ENCODE measurements around the gene CSNK1E.
A peak's percentile ranks its signal among the peaks of the same experiment; 100 is the strongest.

CSNK1E gene

DNA sequence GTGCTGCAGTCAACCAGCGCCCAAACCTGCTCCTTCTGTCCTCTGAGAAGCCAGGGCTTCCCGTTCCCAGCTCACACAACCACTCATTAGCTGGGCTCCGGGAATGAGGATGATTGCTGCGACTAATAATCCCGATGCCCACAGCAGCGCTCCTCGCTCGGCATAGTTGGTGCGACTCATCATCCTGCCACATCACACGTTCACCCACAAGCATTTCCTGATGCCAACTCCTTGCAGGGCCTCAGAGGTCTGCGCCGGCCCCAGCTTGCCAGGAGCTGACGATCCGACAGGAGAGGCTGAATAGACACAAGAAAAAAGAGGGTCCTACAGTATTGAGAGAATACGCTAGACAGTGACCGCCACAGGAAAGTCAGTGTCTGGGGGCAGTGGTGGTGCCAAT, 10.6 kb upstream of the CSNK1E start:
- DNase-seq = no peak

DNA sequence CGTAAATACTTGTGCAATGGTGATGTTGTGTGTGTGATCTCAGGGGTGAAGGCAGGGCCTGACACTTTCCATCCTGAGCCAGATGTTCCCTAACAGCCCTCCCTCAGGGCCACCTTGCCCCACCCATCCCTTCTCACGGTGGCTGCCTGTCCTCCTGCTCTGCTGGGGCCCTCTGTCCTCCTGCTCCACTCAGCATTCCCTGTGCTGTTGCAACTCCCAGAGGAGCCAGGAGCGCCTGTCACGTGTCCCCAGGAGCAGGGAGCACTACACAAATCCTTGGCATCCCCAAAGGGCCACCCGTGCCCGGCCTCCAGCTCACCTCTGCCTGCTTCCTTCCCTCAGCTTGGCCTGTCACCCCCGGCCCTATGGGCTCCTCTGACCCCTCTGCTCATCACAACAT, 10.2 kb upstream of the CSNK1E start:
- no peak for DNase-seq

DNA sequence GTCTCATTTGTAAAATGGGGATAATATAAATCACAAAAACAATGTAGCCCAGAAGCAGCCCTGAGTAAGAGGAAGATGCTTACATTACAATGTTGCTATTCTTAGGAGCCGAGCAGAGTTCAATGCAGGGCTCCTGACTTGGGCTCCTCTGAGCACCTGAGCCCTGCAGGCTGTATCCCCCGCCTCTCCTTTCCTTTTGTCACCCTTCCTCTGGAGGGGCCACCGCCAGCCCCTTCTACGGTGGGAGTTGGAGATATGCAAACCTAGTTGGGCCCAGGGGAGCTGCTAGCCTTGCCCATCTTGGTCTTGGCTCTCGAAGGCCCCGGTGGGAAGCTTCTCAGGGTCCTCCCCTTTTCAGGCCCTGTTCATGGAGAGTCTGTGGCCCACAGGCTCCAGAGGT, 8.4 kb upstream of the CSNK1E start:
- DNase-seq = no peak

DNA sequence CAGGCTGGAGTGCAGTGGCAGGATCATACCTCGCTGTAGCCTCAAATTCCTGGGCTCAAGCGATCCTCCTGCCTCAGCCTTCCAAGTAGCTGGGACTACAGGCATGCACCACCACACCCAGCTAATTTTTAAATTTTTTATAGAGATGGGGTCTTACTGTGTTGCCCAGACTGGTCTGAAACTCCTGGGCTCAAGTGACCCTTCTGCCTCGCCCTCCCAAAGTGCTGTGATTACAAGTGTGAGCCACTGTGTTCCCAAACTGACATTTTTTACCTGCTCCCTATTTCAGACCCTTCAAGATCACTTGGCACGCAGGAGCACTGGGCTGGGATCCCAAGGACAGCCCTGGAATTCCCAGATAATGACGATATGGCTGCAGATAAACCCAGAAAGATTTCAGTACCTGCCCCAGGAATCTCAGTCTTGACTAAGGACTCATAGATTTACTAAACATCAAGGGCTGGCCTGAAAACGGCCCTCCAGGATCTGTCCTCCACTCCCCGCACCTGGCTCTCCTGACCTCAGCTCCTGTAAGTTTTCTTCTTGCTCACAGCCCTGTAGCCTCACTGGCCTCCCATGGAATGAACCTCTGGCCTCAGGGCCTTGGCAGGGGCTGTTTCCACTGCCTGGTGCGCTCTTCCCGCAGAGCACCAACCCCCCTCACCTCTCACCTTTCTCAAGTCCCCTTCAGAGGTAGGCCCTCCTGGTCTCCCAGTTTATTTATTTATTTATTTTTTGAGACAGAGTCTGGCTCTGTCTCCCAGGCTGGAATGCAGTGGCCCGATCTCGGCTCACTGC, 3.6 kb upstream of the CSNK1E start:
- no peak for DNase-seq

DNA sequence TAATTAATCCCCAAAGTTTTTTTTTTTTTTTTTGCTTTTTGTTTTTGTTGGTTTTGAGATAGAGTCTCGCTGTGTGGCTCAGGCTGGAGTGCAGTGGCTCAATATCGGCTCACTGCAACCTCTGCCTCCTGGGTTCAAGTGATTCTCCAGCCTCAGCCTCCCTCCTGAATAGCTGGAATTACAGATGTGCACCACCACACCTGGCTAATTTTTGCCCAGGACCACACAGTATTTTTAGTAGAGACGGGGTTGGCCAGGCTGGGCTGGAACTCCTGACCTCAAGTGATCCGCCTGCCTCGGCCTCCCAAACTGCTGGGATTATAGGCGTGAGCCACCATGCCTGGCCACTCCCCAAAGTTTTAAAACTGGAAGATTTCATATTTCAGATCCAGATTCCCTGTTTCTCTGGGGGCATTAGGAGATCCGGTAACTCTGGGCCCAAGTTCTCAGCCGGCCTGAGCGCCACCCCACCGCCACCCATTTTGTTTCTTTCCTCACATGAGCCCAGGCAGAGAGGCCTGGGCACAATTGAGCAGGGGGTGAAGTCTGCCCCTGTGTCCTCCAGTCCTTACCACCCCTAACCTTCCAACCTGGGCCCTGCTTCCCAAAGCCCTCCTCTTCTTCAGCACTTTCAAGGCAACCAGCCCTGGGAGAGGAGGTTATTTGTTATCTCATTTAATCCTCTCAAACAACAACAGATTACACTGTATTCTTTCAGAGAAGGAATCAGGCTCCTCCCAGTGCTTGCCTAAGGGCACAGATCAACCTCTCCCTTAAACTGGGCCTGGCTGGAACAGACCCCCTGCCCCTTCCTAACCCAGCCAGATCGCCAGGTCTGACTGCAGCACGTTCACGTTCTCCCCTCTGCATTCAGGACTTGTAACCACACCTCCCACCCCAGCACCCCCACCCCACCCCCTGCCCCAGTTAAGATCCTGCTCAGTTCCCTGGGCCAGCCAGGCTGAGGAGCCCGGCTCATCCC, 1.9 kb upstream of the CSNK1E start:
- no peak for DNase-seq

DNA sequence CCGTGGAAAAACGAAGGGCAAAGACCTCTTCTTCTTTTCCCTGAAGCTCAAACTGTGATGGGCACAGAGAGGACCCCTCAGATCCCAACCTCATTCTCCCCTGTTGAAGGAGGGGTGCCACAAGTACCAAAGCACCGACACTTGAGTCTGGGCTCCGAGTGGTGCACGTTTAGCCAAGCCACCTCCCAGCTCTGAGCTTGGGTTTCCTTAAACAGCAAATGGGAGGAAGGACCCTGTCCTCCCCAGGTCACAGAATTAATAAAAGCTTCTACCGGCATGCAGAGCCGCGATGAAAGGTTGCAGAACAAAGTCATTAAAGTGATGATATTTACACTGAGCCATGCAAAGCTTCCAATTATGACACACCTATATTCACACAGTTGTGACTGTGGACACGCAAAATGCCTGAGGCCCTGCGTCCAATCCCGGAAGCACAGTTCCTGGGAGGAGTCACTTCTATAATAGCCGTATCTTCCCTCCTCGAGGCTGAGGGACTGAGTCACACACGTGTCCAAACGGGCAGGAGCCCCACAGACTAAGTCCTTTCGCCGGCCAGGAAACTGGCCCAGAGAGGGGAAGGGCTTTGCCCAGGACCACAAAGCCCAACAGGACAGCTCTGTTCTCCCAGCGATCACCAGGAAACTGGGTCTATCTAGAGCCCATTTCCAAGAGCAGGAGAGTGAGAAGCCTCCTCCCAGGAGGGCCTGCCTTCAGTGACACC, 922 bp upstream of the CSNK1E start:
- no peak for DNase-seq

DNA sequence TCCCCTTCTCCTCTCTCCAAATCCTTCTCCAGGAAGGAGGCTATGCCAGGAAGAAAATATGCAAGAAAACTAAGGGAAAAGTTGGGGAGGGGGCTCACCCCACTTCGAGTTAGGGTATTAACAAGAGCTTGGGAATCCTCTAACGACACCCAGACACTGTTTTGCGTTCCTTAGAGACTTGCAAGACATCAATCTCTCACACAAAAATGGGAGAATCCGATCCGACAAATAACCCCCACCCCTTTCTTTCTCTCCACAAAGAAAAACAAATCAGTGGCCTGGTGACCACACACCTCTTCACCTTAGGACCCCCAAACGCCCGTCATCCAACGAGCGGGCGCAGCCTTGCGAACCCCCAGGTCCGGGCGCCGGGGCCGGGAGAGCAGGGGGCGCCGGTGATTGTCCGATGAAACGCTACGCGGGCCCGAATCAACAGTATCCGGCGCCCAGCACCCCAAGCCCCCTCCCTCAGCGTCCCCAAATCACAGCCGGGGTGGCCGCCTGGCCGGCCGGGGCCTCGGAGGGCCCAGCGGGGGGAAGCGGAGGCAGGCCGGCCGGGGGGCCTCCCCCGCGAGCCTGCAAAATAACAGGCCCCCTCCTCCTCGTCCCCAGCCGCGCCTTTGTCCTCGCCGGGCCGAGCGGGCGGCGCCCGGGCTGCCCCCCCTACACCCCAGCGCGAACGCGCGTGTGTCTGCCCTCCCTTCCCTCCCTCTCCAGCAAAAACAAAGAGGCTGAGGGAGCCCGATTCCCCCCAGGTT, 690 bp downstream of the CSNK1E start:
- peak; percentile 43 for DNase-seq

DNA sequence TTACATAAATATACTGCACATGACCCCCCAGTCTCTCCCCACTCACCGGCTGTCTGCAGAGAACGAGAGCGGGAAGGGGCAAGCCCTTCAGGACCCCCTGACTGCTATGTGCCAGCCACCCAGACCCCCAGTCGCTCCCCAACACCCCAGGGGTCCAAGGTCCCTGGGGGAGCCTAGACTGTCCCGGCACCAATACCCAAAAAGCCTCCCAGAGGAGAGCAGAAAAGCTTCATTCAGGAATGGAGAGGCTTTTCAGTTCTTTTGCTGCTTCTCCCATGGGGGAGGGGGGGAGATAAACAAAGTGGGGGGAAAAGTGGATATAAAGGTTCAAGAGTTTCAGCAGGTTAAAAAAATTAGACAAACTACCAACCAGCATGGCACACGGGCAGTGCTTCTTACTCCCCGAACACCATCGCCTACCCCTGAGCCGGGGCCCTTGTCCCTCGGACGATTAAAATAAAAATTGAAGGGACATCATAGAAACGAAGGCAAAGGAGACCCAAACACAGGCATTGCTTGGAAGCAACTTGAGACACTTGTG, 1.3 kb downstream of the CSNK1E start:
- no peak for DNase-seq

DNA sequence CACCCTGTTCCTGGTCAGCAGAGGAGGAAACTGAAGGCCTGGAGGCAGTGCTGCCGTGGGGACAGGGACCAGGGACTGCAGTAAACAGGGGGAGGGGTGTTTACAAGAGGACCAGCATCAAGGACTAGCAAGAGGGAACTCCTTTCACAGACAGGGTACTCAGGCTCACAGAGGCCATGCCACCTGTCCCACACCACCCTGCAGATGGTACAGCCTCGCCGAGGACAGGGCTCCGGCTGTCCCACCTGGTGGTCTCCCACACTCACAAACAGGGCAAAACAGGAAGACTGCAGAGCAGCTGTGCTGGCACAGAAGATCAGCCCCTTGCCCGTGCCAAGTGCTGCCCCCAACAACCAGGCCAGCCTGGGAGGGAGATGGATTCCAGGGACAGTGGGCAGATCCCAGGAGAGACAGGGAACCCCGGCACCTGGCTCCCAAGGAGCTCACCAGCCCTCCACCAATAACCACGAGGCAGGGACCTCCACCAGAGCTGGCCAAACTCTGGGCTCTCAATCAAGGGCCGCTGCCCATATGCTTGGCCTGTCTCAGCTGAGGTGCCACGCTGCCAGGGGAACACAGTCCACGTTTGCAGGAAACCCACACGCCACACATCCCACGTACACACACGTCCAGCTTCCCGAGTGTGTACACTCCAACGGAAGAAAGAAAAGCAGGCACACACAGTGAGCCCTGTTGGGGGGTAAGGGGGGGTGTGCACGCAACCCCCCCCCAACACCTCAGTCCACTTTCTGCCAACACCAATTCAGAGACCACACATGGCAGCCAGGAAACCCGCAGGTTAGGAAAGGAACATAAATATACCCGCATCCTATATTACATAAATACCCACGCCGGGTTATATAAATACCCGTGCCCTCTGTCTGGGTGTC, 2.1 kb downstream of the CSNK1E start:
- DNase-seq = peak; percentile 26

DNA sequence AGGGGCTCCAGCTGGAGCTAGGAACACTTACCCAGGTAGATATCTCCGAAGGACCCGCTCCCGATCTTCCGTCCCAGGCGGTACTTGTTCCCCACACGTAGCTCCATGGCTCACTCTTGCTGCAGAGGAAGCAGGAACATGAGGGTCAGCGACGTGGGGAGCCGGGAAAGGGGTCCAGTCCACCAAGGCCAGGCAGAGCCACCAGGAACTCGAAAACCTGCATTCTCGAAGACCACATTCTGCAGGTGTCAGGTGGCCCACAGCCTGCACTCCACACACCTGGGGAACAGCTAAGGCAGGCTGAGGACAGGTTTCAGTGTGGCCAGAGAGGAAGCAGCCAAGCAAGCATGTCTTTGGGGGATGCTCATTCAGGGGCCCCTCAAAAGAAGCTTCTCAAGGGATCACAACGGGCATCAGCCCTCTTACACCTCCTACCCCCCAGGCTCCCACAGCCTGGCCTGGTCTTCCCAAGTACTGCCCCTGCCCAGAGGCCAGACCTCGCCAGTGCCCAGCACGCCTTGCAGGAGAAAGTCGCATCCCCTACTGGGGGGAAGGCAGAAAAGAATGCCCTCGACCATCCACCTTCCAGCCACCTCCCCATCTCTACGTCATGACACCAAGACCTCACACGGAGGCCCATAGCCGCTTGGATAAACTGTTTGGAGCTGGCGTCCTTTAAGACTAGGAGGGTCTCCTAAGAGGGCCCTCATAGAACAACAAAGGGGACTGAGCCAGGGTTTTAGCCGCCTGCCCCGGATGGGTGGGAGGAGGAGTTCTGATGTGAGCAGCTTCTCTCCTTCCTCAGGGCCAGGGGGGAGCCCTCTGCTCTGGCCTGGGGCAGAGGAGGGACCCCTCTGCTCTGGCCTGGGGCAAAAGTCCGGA, 2.9 kb downstream of the CSNK1E start:
- DNase-seq = no peak

DNA sequence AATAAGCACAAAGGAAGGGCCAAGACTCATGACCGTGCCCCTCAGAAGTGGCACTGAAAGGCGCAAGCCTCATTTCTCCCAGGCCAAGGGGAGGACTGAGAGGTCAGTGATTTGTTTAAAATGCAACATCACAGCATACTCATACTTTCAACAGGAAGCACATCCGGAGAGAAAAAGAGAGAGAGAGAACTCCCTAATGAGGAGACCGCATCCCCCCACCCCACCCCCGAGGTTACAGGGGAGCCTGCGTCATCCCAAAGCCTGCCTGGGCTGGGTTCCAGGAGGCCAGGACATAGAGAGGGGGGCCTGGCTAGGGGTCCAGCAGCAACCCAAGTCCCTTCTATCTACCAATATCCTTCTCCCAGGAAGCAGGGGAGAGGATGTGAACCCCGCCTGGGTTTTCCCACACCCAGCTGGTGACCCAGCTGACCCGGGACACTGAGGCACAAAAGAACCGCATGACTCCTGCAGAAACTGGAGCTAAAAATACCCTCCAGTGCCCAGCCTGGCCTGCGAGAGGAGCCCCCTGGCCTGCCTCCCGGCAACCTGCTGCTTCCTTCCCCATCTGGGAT, 3.8 kb downstream of the CSNK1E start:
- no peak for DNase-seq

DNA sequence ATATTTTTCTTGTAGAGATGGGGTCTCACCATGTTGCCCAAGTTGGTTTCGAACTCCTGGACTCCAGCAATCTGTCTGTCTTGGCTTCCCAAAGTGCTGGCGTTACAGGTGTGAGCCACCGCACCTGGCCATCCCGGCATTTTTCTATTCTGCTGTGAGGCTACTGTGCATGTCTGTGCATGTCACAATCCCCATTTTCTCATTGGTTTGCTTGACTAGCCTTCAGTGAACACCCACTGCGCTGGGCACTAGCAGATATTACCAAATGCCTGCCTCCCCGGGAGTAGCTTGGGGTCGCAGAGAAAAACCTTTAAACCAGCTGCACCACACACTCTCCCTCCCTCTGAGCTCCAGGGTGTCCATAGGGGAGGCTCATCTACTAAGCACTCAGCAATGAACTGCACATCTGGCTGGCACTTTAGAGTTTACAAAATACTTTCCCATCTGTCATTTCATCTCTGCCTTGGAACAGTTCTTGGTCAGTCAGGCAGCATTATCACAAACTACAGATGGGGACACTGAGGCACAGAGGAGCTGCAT, 4.9 kb downstream of the CSNK1E start:
- DNase-seq = no peak

DNA sequence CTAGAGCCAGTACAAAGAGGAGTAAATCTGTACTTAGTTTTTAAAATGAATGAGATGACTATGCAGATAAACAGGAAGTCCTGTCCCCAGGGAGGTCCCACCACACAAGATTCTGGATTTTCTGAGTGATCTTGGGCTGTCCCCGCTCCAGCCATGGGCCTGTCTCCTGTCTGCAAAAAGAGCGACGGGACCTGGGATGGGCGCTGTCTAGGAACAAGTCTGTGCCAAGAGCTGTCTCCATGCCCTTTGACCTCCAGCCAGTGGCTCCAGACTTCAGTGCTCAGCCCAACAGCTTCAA, 6.0 kb downstream of the CSNK1E start:
- no peak for DNase-seq

DNA sequence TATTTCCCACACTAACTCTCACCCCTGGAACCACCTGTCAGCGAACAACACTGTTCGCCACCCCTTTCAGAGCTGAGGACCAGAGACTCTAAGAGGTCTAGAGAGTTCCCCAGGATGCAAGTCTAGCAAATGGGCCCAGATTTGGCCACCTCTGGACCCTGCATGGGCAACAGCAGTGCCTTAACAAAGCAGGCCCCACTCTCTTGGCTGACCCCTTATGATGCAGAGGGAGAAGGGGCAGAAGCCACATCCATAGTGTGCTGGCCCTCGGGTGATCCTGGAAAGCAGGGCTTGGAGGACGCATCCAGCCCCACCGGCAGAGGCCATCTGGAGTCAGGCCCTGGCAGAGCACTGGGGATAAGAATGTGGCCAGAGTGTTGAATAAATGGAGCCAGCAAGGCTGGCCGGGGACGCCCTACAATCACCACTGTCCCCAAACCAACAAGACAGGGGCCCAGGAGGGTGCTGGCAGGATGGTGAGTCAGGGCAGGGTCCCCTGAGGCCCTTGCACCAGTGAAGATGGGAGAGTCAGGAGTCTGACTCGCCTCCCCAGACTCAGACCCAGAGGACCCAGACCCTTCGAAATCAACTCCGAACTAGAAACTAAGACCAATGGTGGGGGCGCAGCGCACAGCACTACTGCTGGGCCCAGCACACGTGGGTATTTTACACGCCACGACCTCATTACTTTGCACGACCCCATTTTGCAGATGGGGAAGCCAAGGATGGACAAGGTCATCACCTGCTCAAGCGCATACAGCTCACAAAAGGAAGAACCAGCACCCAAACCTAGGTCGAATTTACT, 6.5 kb downstream of the CSNK1E start:
- DNase-seq = no peak

DNA sequence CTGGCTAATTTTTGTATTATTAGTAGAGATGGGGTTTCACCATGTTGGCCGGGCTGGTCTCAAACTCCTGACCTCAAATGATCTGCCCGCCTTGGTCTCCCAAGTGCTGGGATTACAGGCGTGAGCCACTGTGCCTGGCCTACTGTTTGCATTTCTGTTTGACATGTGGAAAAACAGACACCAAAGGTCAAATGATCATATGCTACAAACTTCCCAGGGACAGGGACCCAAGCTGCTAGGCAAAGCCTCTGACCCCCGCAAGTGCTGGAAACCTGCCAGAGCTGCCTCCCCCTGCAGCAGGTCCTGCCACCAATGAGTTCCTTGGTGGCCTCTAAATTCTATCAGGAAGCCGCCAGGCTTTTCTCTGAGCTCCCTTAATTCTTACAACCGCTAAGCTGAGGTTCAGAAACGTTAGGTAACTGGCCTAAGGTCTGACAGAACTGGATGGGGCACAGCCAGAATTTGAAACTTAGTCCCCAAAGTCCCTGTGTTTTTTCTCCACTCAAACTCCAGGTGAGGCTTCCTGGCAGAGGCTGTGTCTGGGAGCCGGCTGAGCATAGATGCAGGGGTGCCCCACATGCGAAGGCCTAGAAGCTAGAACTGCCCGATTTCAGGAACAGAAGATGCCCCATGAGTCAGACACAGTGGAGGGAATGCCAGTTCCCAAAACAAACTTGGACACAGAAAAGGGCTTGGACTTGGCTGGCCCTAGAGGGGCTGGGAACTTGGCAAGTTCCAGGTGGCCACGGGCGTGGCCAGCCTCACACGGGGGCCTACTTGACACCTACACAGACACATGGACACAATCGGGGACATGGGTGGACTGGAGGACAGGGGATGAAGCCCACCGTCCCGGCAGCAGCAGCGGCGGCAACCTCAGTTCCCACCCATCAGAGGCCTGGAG, 7.4 kb downstream of the CSNK1E start:
- no peak for DNase-seq

DNA sequence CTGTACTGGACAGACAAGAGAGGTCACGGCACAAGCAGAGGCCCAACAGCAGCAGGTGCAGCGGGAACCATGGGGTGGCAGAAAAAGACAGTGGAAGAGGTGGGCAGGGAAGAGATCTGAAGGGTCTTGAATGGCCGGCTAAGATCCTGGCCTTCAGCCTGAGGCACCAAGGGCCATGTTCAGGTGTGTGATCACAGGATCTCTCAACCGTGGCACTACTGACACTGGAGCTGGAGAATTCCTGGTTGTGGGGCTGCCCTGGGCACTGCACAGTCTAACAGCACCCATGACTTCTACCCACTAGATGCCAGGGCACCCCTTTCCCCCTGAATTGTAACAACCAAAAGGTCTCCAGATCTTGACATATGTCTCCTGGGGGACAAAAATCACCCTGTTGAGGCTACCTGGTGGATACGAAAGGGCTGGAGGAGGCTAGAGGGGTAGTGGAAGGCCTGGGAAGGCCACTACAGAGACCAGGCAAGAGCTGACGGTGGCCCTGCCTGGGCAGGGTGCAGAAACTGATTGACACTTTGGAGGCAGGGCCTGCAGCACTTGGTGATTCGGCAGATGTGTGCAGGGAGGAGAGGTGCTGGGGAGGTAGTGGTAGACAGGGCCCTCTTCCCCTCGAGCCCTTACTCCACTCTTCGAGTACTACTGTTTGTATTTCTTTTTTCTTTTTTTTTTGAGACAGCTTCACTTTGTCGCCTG, 8.3 kb downstream of the CSNK1E start:
- no peak for DNase-seq

Measured in NCI-H1092 (cell line).